HepG2 (cell line): ENCODE results near the gene CYP27B1. TPM values are rescaled to one million over a fixed set of nuclear protein-coding genes. Genes with fewer than 3 reads are reported as not detected.

Experiments used
- CENPBD1 ChIP-seq: sonication (generic); formaldehyde crosslinking; IDR thresholded peaks from 2 replicates; pipeline ENCODE4 v1.8.0; 2022; ENCODE audit warnings: missing genetic modification reagents, low read depth, mild to moderate bottlenecking, borderline replicate concordance
- DNMT1 ChIP-seq: sonication (generic); formaldehyde crosslinking; IDR thresholded peaks from 2 replicates; pipeline ENCODE4 v1.5.1; 2020; ENCODE audit warnings: mild to moderate bottlenecking, missing genetic modification reagents
- HINFP ChIP-seq: sonication (generic); formaldehyde crosslinking; IDR thresholded peaks from 2 replicates; pipeline ENCODE4 v1.4.0; 2020; ENCODE audit warnings: low read depth, mild to moderate bottlenecking, missing genetic modification reagents
- SMARCC2 ChIP-seq: fragments of 450-650 bp; IDR thresholded peaks from 2 replicates; pipeline ENCODE4 v1.6.1; 2017; ENCODE audit warnings: antibody characterized with exemption, mild to moderate bottlenecking
- ZNF318 ChIP-seq: sonication (generic); formaldehyde crosslinking; IDR thresholded peaks from 2 replicates; pipeline ENCODE4 v1.4.0; 2020; ENCODE audit warnings: mild to moderate bottlenecking, missing genetic modification reagents
- polyA plus RNA-seq, 8 experiments: library from polyadenylated mRNA; depleted of rRNA in 3 of 8; stranded (reverse) in 7 of 8; unstranded in 1 of 8; fragments of >200 nt; fragmentation: Illumina TruSeq in 4 of 8; extraction: Trizol in 4 of 8; gene quantifications; 2 replicates each; pipeline versions ENCODE4 v1.2.1 to v1.2.3, GENCODE V29; 2011 to 2016; ENCODE audit warnings: low read depth in 4 of 8, missing spikeins in 1 of 8, mixed read lengths in 1 of 8; ENCODE audit not compliant: insufficient read depth in 1 of 8
- total RNA-seq, 5 experiments: library from RNA; depleted of rRNA; stranded (reverse); fragments of >200 nt; fragmentation: Illumina TruSeq; extraction: Trizol; gene quantifications; 2 replicates each; pipeline ENCODE4 v1.2.3, GENCODE V29; 2016; ENCODE audit warnings: low read depth in 1 of 5

Gene CYP27B1
- total and polyA plus RNA-seq, 2 of the 13 experiments (the other 11 are each of a cell fraction or from before 2014, with no cell fraction given) = 2.3 to 3.0 TPM

- peak; percentile 72; the same call in 1 of the 2 replicates for TF ChIP-seq HINFP (CRISPR knock-in tag)
- no peak for TF ChIP-seq SMARCC2
- peak; percentile 64; the same call in 1 of the 2 replicates for TF ChIP-seq ZNF318 (CRISPR knock-in tag)
- no peak for TF ChIP-seq DNMT1 (CRISPR knock-in tag)
- 0 out of 2 replicates have a peak, but pooled peaks have one; percentile 71 for TF ChIP-seq CENPBD1 (CRISPR knock-in tag)
These were observed 5.1 kb upstream of the CYP27B1 start, which contains the start of gene METTL1 (continued) for GRCh38 chr12:57771873-57772428.
